ENCODE results near the gene HDAC9.

- TF ChIP-seq POLR2A (IDR thresholded peaks at IDR 0.05; ENCODE audit: low read depth, low read length) (no peak), POLR2AphosphoS5 (IDR thresholded peaks at IDR 0.05; ENCODE audit: low read depth, low read length) (no peak), TAF1 (IDR thresholded peaks at IDR 0.05; ENCODE audit: borderline replicate concordance, low read depth, low read length) (no peak)
These were observed 51.0 kb downstream of the HDAC9 start for GRCh38 chr7:18546576-18546975.

All from GM12892 (cell line).